ENCODE results near the gene TLE4.
"Not testable (repeated sequence)": the region's sequence is repeated elsewhere in the genome, so short reads cannot be mapped to it uniquely, and the experiment has no call there.

Gene TLE4

DNA sequence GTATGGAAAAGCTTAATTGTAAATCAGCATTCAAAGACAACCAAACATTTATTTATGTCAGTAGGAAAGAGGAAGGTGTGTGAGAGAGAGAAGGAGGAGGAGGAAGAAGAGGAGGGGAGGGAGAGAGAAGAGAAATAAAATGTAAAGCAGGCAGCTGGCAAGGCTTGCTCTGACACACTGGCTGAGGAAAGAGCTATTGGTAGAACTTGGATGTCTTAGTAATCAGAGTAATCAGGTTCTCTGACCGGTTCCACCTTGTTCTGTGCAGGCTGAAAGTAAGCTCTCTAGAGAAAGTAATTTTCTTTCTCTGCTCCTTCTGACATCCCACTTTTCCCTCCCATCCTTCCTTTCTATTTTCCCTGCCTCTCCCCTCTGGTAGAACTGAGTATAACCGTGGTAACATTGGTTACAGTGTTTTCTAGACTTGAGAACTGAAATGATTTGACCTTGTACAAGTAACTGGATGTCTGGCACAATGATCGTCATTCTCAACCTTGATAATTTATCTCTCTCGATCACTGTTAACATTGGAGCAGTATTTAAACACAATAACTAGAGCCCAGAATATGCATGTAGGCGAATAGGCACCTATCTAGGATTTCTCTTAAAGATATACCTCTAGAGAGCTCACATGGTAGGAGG is 33.3 kb downstream of the TLE4 start:
- TF ChIP-seq, protein P1, sequence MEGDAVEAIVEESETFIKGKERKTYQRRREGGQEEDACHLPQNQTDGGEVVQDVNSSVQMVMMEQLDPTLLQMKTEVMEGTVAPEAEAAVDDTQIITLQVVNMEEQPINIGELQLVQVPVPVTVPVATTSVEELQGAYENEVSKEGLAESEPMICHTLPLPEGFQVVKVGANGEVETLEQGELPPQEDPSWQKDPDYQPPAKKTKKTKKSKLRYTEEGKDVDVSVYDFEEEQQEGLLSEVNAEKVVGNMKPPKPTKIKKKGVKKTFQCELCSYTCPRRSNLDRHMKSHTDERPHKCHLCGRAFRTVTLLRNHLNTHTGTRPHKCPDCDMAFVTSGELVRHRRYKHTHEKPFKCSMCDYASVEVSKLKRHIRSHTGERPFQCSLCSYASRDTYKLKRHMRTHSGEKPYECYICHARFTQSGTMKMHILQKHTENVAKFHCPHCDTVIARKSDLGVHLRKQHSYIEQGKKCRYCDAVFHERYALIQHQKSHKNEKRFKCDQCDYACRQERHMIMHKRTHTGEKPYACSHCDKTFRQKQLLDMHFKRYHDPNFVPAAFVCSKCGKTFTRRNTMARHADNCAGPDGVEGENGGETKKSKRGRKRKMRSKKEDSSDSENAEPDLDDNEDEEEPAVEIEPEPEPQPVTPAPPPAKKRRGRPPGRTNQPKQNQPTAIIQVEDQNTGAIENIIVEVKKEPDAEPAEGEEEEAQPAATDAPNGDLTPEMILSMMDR (IDR thresholded peaks at IDR 0.05; ENCODE audit: insufficient read depth, low read length, poor library complexity, severe bottlenecking): no peak
- no peak for TF ChIP-seq EZH2phosphoT487 (conservative IDR thresholded peaks at IDR 0.05; ENCODE audit: low read length)
- H4K20me1 ChIP-seq (ENCODE audit: low read depth, low read length): no peaks in the 10 kb centered on the region

DNA sequence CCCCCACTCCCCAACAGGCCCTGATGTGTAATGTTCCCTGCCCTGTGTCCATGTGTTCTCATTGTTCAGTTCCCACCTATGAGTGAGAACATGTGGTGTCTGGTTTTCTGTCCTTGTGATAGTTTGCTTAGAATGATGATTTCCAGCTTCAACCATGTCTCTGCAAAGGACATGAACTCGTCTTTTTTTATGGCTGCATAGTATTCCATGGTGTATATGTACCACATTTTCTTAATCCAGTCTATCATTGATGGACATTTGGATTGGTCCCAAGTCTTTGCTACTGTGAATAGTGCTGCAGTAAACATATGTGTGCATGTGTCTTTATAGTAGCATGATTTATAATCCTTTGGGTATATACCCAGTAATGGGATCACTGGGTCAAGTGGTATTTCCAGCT is 34.8 kb downstream of the TLE4 start:
- not testable (repeated sequence) for H2AFZ ChIP-seq (ENCODE audit: low read depth, low read length, severe bottlenecking); H3F3A ChIP-seq (ENCODE audit: insufficient read depth); H3K9me3 ChIP-seq (ENCODE audit: insufficient read depth, low read length); H3K9ac ChIP-seq (ENCODE audit: low read length); H3K4me2 ChIP-seq (ENCODE audit: low read depth, low read length, poor library complexity, severe bottlenecking); H3K4me3 ChIP-seq (ENCODE audit: insufficient read depth, low read length, poor library complexity, severe bottlenecking); H4K20me1 ChIP-seq (ENCODE audit: low read depth, low read length); H3K27ac ChIP-seq (ENCODE audit: low read depth, low read length); H3K36me3 ChIP-seq (ENCODE audit: low read length); H3K9me2 ChIP-seq (replicated peaks; ENCODE audit: insufficient read depth, low read length); H3K79me2 ChIP-seq (ENCODE audit: insufficient read depth, low read length); H3K27me3 ChIP-seq (ENCODE audit: low read length)

More for the DNA sequence above, 33.3 kb downstream of the TLE4 start:
- H3K79me2 ChIP-seq (ENCODE audit: insufficient read depth, low read length): no peaks in the 10 kb centered on the region
- no peak overlapping the region for H3K4me3 ChIP-seq (ENCODE audit: insufficient read depth, low read length, poor library complexity, severe bottlenecking)
- H3K9me2 ChIP-seq (replicated peaks; ENCODE audit: insufficient read depth, low read length): no peaks in the 10 kb centered on the region
- no peaks in the 10 kb centered on the region for H3F3A ChIP-seq (ENCODE audit: insufficient read depth)
- H3K4me2 ChIP-seq (ENCODE audit: low read depth, low read length, poor library complexity, severe bottlenecking): no peak overlapping the region
- no peak overlapping the region for H3K27ac ChIP-seq (ENCODE audit: low read depth, low read length)
- H3K9me3 ChIP-seq (ENCODE audit: insufficient read depth, low read length): no peaks in the 10 kb centered on the region
- no peak overlapping the region for H2AFZ ChIP-seq (ENCODE audit: low read depth, low read length, severe bottlenecking)
- no peaks in the 10 kb centered on the region for H3K27me3 ChIP-seq (ENCODE audit: low read length)
- no peaks in the 10 kb centered on the region for H3K36me3 ChIP-seq (ENCODE audit: low read length)
- no peak overlapping the region for H3K9ac ChIP-seq (ENCODE audit: low read length)

DNA sequence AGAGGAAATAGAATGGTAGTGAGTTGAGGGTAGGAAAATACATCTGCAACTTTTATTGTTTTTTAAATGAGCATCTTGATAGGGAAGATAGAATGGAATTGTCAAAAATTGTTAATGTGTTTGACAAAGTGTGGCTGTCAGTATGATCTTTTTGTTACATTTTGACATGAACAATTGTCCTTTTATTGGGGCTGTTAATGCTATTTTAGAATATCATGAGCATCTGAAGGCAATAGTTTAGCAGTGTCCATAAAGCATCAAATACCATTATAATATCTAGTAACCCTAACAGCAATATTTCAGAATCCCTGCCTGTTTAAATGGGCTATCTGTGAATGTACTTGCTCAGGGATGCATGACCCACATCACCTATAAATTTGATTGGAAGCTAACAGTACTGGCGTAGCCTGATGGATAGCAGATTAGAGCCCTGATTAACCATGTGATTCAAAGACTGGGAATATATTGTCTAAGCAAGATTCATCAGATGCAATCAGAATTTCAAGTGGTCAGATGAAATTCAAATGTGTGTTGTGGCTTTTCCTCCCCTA is 37.8 kb downstream of the TLE4 start:
- Histone ChIP-seq H3K27me3 (ENCODE audit: low read length) (no peaks in the 10 kb centered on the region), H3K4me2 (ENCODE audit: low read depth, low read length, poor library complexity, severe bottlenecking) (no peak overlapping the region), H3K4me3 (ENCODE audit: insufficient read depth, low read length, poor library complexity, severe bottlenecking) (no peak overlapping the region), H3K36me3 (ENCODE audit: low read length) (no peaks in the 10 kb centered on the region), H3K9me3 (ENCODE audit: insufficient read depth, low read length) (no peaks in the 10 kb centered on the region), H3K27ac (ENCODE audit: low read depth, low read length) (no peak overlapping the region), H3K79me2 (ENCODE audit: insufficient read depth, low read length) (no peaks in the 10 kb centered on the region), H3F3A (ENCODE audit: insufficient read depth) (no peaks in the 10 kb centered on the region), H3K9me2 (replicated peaks; ENCODE audit: insufficient read depth, low read length) (no peaks in the 10 kb centered on the region), H2AFZ (ENCODE audit: low read depth, low read length, severe bottlenecking) (no peak overlapping the region), H3K9ac (ENCODE audit: low read length) (no peak overlapping the region), H4K20me1 (ENCODE audit: low read depth, low read length) (no peaks in the 10 kb centered on the region)
- TF ChIP-seq, protein P1 (IDR thresholded peaks at IDR 0.05; ENCODE audit: insufficient read depth, low read length, poor library complexity, severe bottlenecking): no peak

DNA sequence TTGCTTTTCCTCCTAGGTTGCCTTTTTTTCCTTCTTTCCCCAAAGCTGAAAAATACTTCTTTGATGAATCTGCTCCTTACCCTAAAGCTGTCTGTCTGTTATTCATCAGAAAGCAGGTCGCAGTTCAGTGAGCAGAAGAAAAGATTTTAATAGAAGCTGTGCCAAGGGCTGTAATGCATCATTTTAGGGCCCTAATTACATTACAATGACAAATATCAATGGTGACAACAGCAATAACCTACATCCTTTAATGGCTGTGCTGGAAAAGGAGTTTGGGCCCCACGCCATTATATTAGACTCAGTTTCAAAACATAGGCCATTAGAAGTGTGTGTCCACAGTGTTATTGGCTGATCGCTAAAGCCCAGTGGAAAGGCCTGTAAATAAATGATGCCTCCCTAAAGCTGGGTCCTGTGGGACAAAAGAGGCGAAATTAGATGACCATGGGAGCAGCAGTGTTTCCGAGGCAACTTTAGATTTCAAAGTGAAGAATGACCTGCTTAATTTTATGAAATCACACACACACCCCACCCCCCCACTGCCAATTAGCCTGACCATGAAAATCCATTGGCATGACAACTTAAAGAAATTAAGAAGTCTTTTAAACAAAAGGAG is 38.4 kb downstream of the TLE4 start:
- no peaks in the 10 kb centered on the region for H3K27me3 ChIP-seq (ENCODE audit: low read length)
- H3K36me3 ChIP-seq (ENCODE audit: low read length): no peaks in the 10 kb centered on the region
- H3K9ac ChIP-seq (ENCODE audit: low read length): no peak overlapping the region
- no peaks in the 10 kb centered on the region for H3K9me2 ChIP-seq (replicated peaks; ENCODE audit: insufficient read depth, low read length)
- H3K79me2 ChIP-seq (ENCODE audit: insufficient read depth, low read length): no peaks in the 10 kb centered on the region
- H2AFZ ChIP-seq (ENCODE audit: low read depth, low read length, severe bottlenecking): no peak overlapping the region
- no peaks in the 10 kb centered on the region for H3F3A ChIP-seq (ENCODE audit: insufficient read depth)
- no peak overlapping the region for H3K27ac ChIP-seq (ENCODE audit: low read depth, low read length)
- no peaks in the 10 kb centered on the region for H3K9me3 ChIP-seq (ENCODE audit: insufficient read depth, low read length)
- H3K4me3 ChIP-seq (ENCODE audit: insufficient read depth, low read length, poor library complexity, severe bottlenecking): no peak overlapping the region
- H4K20me1 ChIP-seq (ENCODE audit: low read depth, low read length): no peaks in the 10 kb centered on the region
- H3K4me2 ChIP-seq (ENCODE audit: low read depth, low read length, poor library complexity, severe bottlenecking): no peak overlapping the region
- no peak for TF ChIP-seq EZH2phosphoT487 (conservative IDR thresholded peaks at IDR 0.05; ENCODE audit: low read length)
- TF ChIP-seq, protein P1 (IDR thresholded peaks at IDR 0.05; ENCODE audit: insufficient read depth, low read length, poor library complexity, severe bottlenecking): no peak

All from SU-DHL-6 (cell line).